ENCODE results near the gene GARIN5A. TPM values are rescaled to one million over a fixed set of nuclear protein-coding genes. Genes with fewer than 3 reads are reported as not detected.

Gene GARIN5A
- total RNA-seq, 1 experiment from 2014 or later: 3.7 TPM

GRCh38 chr19:50512112-50512998 lies 35.7 kb upstream of the GARIN5A start:
- DNase-seq: no peak
- no peaks in the 10 kb centered on the region; the same call in 1 of the 2 replicates for H3F3A ChIP-seq (ENCODE audit: insufficient read depth, low read depth)
- no peaks in the 10 kb centered on the region for H4K20me1 ChIP-seq (ENCODE audit: insufficient read depth)
- POLR2A ChIA-PET (ENCODE audit: unreplicated experiment): no interaction called here
- no peaks in the 10 kb centered on the region for H3K9me2 ChIP-seq (ENCODE audit: insufficient read depth)
- H3K36me3 ChIP-seq (ENCODE audit: low read depth): no peaks in the 10 kb centered on the region
- intact Hi-C loops (cut with micrococcal nuclease; ENCODE audit: unreplicated experiment): no loop called here
- H3K4me1 ChIP-seq (replicated peaks; ENCODE audit: insufficient read depth): peaks cover 6% of the 10 kb centered on the region
- peak overlapping the region; percentile 65 for H3K4me3 ChIP-seq
- peak overlapping the region; percentile 85; the same call in 1 of the 2 replicates for H2AFZ ChIP-seq
- H3K27ac ChIP-seq: 0 out of 2 replicates have a peak overlapping the region, but pooled peaks have one; percentile 40
- no peaks in the 10 kb centered on the region for H3K79me2 ChIP-seq (ENCODE audit: low read depth)
- CTCF ChIA-PET: no interaction called here
- peak overlapping the region; percentile 75 for H3K4me2 ChIP-seq
- H3K9me3 ChIP-seq (ENCODE audit: insufficient read depth, low read depth): no peaks in the 10 kb centered on the region
- no peak for TF ChIP-seq CTCF (conservative IDR thresholded peaks at IDR 0.05)
- TF ChIP-seq EZH2 (IDR thresholded peaks at IDR 0.05; ENCODE audit: low read depth): no peak
- BruUV-seq (replicated peaks): TSS peak; percentile 58
- no peaks in the 10 kb centered on the region for H3K27me3 ChIP-seq (ENCODE audit: insufficient read depth, low read depth)

GRCh38 chr19:50511069-50511822 lies 34.6 kb upstream of the GARIN5A start, which contains the start of gene JOSD2:
Gene JOSD2 (minus strand): TSS chr19:50511191. CDS start chr19:50510431, 760 bp downstream.
- peak within 1 kb of the TSS; percentile 75 for H3K4me2 ChIP-seq
- H3F3A ChIP-seq (ENCODE audit: insufficient read depth, low read depth): no peaks in the 10 kb centered on the region; the same call in 1 of the 2 replicates
- H3K36me3 ChIP-seq (ENCODE audit: low read depth): no peaks in the 10 kb centered on the region
- no peaks in the 10 kb centered on the region for H3K9me2 ChIP-seq (ENCODE audit: insufficient read depth)
- TF ChIP-seq EZH2 (IDR thresholded peaks at IDR 0.05; ENCODE audit: low read depth) (no peak), CTCF (conservative IDR thresholded peaks at IDR 0.05) (no peak)
- intact Hi-C loops (cut with micrococcal nuclease; ENCODE audit: unreplicated experiment): loop anchor here (1.0 to 2.0 kb wide), 3 partner anchors 35 to 143 kb away; partner anchors contain the start of genes EMC10, GARIN5A and NR1H2
- peak within 1 kb of the TSS; percentile 85 for H2AFZ ChIP-seq
- CTCF ChIA-PET: interaction anchor here (0.6 kb wide), 2 partner anchors 45 to 266 kb away, joined by 3 to 8 read pairs; no protein-coding TSS in a partner anchor
- POLR2A ChIA-PET (ENCODE audit: unreplicated experiment): interaction anchor here (0.5 to 0.7 kb wide), 7 partner anchors 141 to 1895 kb away, joined by 3 to 13 read pairs (median 5); partner anchors contain the start of gene PIH1D1
- no TSS peak for BruUV-seq (replicated peaks)
- peaks cover 6% of the 10 kb centered on the region for H3K4me1 ChIP-seq (replicated peaks; ENCODE audit: insufficient read depth)
- H4K20me1 ChIP-seq (ENCODE audit: insufficient read depth): no peaks in the 10 kb centered on the region
- peak within 1 kb of the TSS; percentile 65 for H3K4me3 ChIP-seq
- no peaks in the 10 kb centered on the region for H3K9me3 ChIP-seq (ENCODE audit: insufficient read depth, low read depth)
- H3K79me2 ChIP-seq (ENCODE audit: low read depth): no peaks in the 10 kb centered on the region
- peak within 1 kb of the TSS; percentile 40; the same call in 1 of the 2 replicates for H3K27ac ChIP-seq
- peak; percentile 97 to 99 for DNase-seq
- no peaks in the 10 kb centered on the region for H3K27me3 ChIP-seq (ENCODE audit: insufficient read depth, low read depth)

GRCh38 chr19:50510700-50511068 lies 34.0 kb upstream of the GARIN5A start:
- BruUV-seq (replicated peaks): no TSS peak
- Histone ChIP-seq H3K36me3 (ENCODE audit: low read depth) (no peaks in the 10 kb centered on the region), H3K9me3 (ENCODE audit: insufficient read depth, low read depth) (no peaks in the 10 kb centered on the region), H3F3A (ENCODE audit: insufficient read depth, low read depth) (no peaks in the 10 kb centered on the region; the same call in 1 of the 2 replicates), H2AFZ (peak overlapping the region; percentile 85), H3K27ac (no peak overlapping the region), H3K79me2 (ENCODE audit: low read depth) (no peaks in the 10 kb centered on the region), H3K9me2 (ENCODE audit: insufficient read depth) (no peaks in the 10 kb centered on the region), H3K27me3 (ENCODE audit: insufficient read depth, low read depth) (no peaks in the 10 kb centered on the region), H3K4me3 (peak overlapping the region; percentile 65), H3K4me2 (peak overlapping the region; percentile 73), H3K4me1 (replicated peaks; ENCODE audit: insufficient read depth) (peaks cover 6% of the 10 kb centered on the region), H4K20me1 (ENCODE audit: insufficient read depth) (no peaks in the 10 kb centered on the region)
- CTCF ChIA-PET: interaction anchor here (0.6 kb wide), 1 partner anchor 45 kb away, joined by 3 read pairs; no protein-coding TSS in a partner anchor
- POLR2A ChIA-PET (ENCODE audit: unreplicated experiment): interaction anchor here (0.6 to 0.7 kb wide), 5 partner anchors 140 to 1894 kb away, joined by 4 to 13 read pairs (median 5); no protein-coding TSS in a partner anchor
- TF ChIP-seq CTCF (conservative IDR thresholded peaks at IDR 0.05): no peak
- no peak for TF ChIP-seq EZH2 (IDR thresholded peaks at IDR 0.05; ENCODE audit: low read depth)
- peak in 1 of 2 experiments; percentile 50 for DNase-seq
- intact Hi-C loops (cut with micrococcal nuclease; ENCODE audit: unreplicated experiment): loop anchor here (1.0 to 2.0 kb wide), 3 partner anchors 34 to 142 kb away; partner anchors contain the start of genes EMC10, GARIN5A and NR1H2

All from PC-9 (cell line).